Gastroesophageal sphincter (tissue), 4 donors: Measurements from ENCODE around the gene HIGD2A. TPM values are rescaled to one million over a fixed set of nuclear protein-coding genes. Genes with fewer than 3 reads are reported as not detected.
A peak's percentile ranks its signal among the peaks of the same experiment; 100 is the strongest.

Experiments
- ATAC-seq: fragments of 150-250 bp; one replicate; pipeline ENCODE4 v1.9.1; 2016; ENCODE audit warnings: mild to moderate bottlenecking, moderate library complexity
- H3K27ac ChIP-seq, 4 donors: fragments of 200-600 bp; sonication (generic) in 3 of 4; 1 replicate in 3 of 4; 2 replicates in 1 of 4; pipeline ENCODE4 v1.5.1; 2016 to 2019
- H3K27me3 ChIP-seq: fragments of 200-600 bp; sonication (generic); one replicate; pipeline ENCODE4 v1.5.1; 2019
- H3K36me3 ChIP-seq, 2 donors: fragments of 200-600 bp; sonication (generic); one replicate each; pipeline ENCODE4 v1.5.1; 2019; ENCODE audit warnings: control low read depth in 1 of 2
- H3K4me1 ChIP-seq, 3 donors: fragments of 200-600 bp; sonication (generic); 1 replicate in 2 of 3; 2 replicates in 1 of 3; pipeline ENCODE4 v1.5.1; 2016 to 2019; ENCODE audit warnings: control low read depth in 2 of 3
- H3K4me3 ChIP-seq, 2 donors: fragments of 200-600 bp; sonication (generic); one replicate each; pipeline ENCODE4 v1.5.1; 2019; ENCODE audit warnings: mild to moderate bottlenecking in 1 of 2, moderate library complexity in 1 of 2
- H3K9me3 ChIP-seq, 3 donors: fragments of 200-600 bp; sonication (generic); one replicate each; pipeline ENCODE4 v1.5.1; 2017 to 2019; ENCODE audit warnings: control low read depth in 2 of 3
- CTCF ChIP-seq, 4 experiments: fragments of 200-600 bp in 2 of 4; fragments of 450-650 bp in 2 of 4; sonication (generic) in 1 of 4; IDR thresholded peaks; one replicate each; pipeline ENCODE4 v1.5.1; 2017 to 2019; ENCODE audit warnings: antibody characterized with exemption in 4 of 4, mild to moderate bottlenecking in 2 of 4, moderate library complexity in 2 of 4
- EP300 ChIP-seq: sonication (generic); formaldehyde crosslinking; IDR thresholded peaks from one replicate; pipeline ENCODE4 v1.6.1; 2017; ENCODE audit warnings: antibody characterized with exemption, mild to moderate bottlenecking
- POLR2A ChIP-seq, 2 donors: fragments of 450-650 bp; IDR thresholded peaks; one replicate each; pipeline ENCODE4 v1.6.1; 2017; ENCODE audit warnings: antibody characterized with exemption in 2 of 2, mild to moderate bottlenecking in 2 of 2, moderate library complexity in 1 of 2
- POLR2AphosphoS5 ChIP-seq: sonication (generic); formaldehyde crosslinking; IDR thresholded peaks from one replicate; pipeline ENCODE4 v1.6.1; 2017; ENCODE audit warnings: antibody characterized with exemption
- WGBS, 2 donors: methylation state at CpG; one replicate each; pipeline ENCODE4 v1.1.5; 2018; ENCODE audit warnings: low coverage in 1 of 2; 5-methylcytosine and 5-hydroxymethylcytosine counted together
- total RNA-seq, 4 donors: library from RNA; depleted of rRNA; stranded (reverse); fragments of >200 nt; gene quantifications; one replicate each; pipeline ENCODE4 v1.1.0, GENCODE V29; 2016

HIGD2A gene
- total RNA-seq, 4 donors from 2014 or later: 87.1 to 190 (median 157) TPM

GRCh38 chr5:176366232-176366894 is 22.2 kb upstream of the HIGD2A start:
- Histone ChIP-seq H3K9me3 (no peaks in the 10 kb centered on the region), H3K4me3 (peak overlapping the region; percentile 64 to 89), H3K27ac (peak overlapping the region; percentile 66 to 89 (median 87)), H3K27me3 (no peaks in the 10 kb centered on the region), H3K36me3 (peaks cover 0 to 43% of the 10 kb centered on the region in 2 donors), H3K4me1 (peaks cover 0 to 36% (median 4%) of the 10 kb centered on the region in 3 donors)
- ATAC-seq: no peak
- WGBS, 2 donors: 63 to 93% methylated on average over 6 to 8 of the region's 38 CpGs
- TF ChIP-seq CTCF (IDR thresholded peaks at IDR 0.05) (no peak), POLR2AphosphoS5 (no peak), EP300 (no peak), POLR2A (IDR thresholded peaks at IDR 0.05) (no peak)

GRCh38 chr5:176368726-176369125 is 19.8 kb upstream of the HIGD2A start:
- H3K27ac ChIP-seq: no peak overlapping the region
- no peak overlapping the region for H3K4me3 ChIP-seq
- no peaks in the 10 kb centered on the region for H3K9me3 ChIP-seq
- 92% methylated on average over 5 of the region's 13 CpGs; no CpG with 5 or more reads in 1 of the 2 donors for WGBS, 2 donors
- ATAC-seq: no peak
- no peak for TF ChIP-seq POLR2A (IDR thresholded peaks at IDR 0.05)
- no peak for TF ChIP-seq POLR2AphosphoS5
- no peak for TF ChIP-seq CTCF (IDR thresholded peaks at IDR 0.05)
- no peak for TF ChIP-seq EP300
- peaks cover 0 to 53% of the 10 kb centered on the region in 2 donors for H3K36me3 ChIP-seq
- peaks cover 0 to 49% (median 4%) of the 10 kb centered on the region in 3 donors for H3K4me1 ChIP-seq
- H3K27me3 ChIP-seq: no peaks in the 10 kb centered on the region

GRCh38 chr5:176369934-176370711 is 18.4 kb upstream of the HIGD2A start:
- ATAC-seq: no peak
- WGBS, 2 donors: 79 to 90% methylated on average over 7 to 8 of the region's 8 CpGs
- H3K27me3 ChIP-seq: no peaks in the 10 kb centered on the region
- peaks cover 0 to 44% (median 4%) of the 10 kb centered on the region in 3 donors for H3K4me1 ChIP-seq
- H3K27ac ChIP-seq: no peak overlapping the region
- TF ChIP-seq CTCF (IDR thresholded peaks at IDR 0.05): no peak
- TF ChIP-seq POLR2AphosphoS5: no peak
- no peak for TF ChIP-seq EP300
- TF ChIP-seq POLR2A (IDR thresholded peaks at IDR 0.05): no peak
- no peaks in the 10 kb centered on the region for H3K9me3 ChIP-seq
- peaks cover 0 to 53% of the 10 kb centered on the region in 2 donors for H3K36me3 ChIP-seq
- H3K4me3 ChIP-seq: no peak overlapping the region

GRCh38 chr5:176371621-176372539 is 16.7 kb upstream of the HIGD2A start:
- ATAC-seq: no peak
- Histone ChIP-seq H3K9me3 (no peaks in the 10 kb centered on the region), H3K27me3 (no peaks in the 10 kb centered on the region), H3K4me1 (peaks cover 0 to 32% (median 0%) of the 10 kb centered on the region in 3 donors), H3K36me3 (peaks cover 0 to 59% of the 10 kb centered on the region in 2 donors), H3K27ac (peak overlapping the region in 2 of 4 donors; percentile 42 to 53), H3K4me3 (no peak overlapping the region)
- TF ChIP-seq EP300 (no peak), POLR2AphosphoS5 (no peak), CTCF (IDR thresholded peaks at IDR 0.05) (no peak), POLR2A (IDR thresholded peaks at IDR 0.05) (no peak)
- 70 to 93% methylated on average over 2 to 8 of the region's 13 CpGs for whole genome bisulfite sequencing, 2 donors
